Measurements from ENCODE around the gene TAS1R2. TPM values are rescaled to one million over a fixed set of nuclear protein-coding genes. Genes with fewer than 3 reads are reported as not detected.

Gene TAS1R2
- total and polyA plus RNA-seq, 2 of the 13 experiments (the other 11 are each of a cell fraction or from before 2014, with no cell fraction given), result not detected

GRCh38 chr1:18902523-18903290, 43.2 kb upstream of the TAS1R2 start, which contains the start of gene ALDH4A1 (continued):
- TF ChIP-seq MIXL1 (CRISPR knock-in tag; IDR thresholded peaks at IDR 0.05), result no peak; the same call in 1 of the 2 replicates
- TF ChIP-seq PAWR (CRISPR knock-in tag; IDR thresholded peaks at IDR 0.05; ENCODE audit: borderline replicate concordance), result no peak
- 0 out of 2 replicates have a peak, but pooled peaks have one; percentile 19 for TF ChIP-seq ZNF362 (CRISPR knock-in tag; IDR thresholded peaks at IDR 0.05; ENCODE audit: borderline replicate concordance)
- peak; percentile 61 for TF ChIP-seq POGZ (CRISPR knock-in tag; IDR thresholded peaks at IDR 0.05)
- 0 out of 2 replicates have a peak, but pooled peaks have one; percentile 26 for TF ChIP-seq ZNF576 (CRISPR knock-in tag; IDR thresholded peaks at IDR 0.05)
- peak; percentile 52; the same call in 1 of the 2 replicates for TF ChIP-seq EED (CRISPR knock-in tag; IDR thresholded peaks at IDR 0.05)
- TF ChIP-seq TSC22D2 (CRISPR knock-in tag; IDR thresholded peaks at IDR 0.05; ENCODE audit: borderline replicate concordance), result 0 out of 2 replicates have a peak, but pooled peaks have one; percentile 25
- TF ChIP-seq LBX2 (CRISPR knock-in tag; IDR thresholded peaks at IDR 0.05; ENCODE audit: borderline replicate concordance), result no peak
- 0 out of 2 replicates have a peak, but pooled peaks have one; percentile 52 for TF ChIP-seq SAFB2 (CRISPR knock-in tag; IDR thresholded peaks at IDR 0.05; ENCODE audit: borderline replicate concordance, low read depth)
- no peak for TF ChIP-seq ZNF816 (CRISPR knock-in tag; IDR thresholded peaks at IDR 0.05; ENCODE audit: borderline replicate concordance)
- no peak for TF ChIP-seq RXRA (CRISPR knock-in tag; IDR thresholded peaks at IDR 0.05)
- no peak for TF ChIP-seq FUBP1 (CRISPR knock-in tag; IDR thresholded peaks at IDR 0.05; ENCODE audit: borderline replicate concordance)
- TF ChIP-seq ZNF782 (CRISPR knock-in tag; IDR thresholded peaks at IDR 0.05; ENCODE audit: borderline replicate concordance), result no peak
- peak; percentile 71 for TF ChIP-seq KDM2A (CRISPR knock-in tag; IDR thresholded peaks at IDR 0.05; ENCODE audit: borderline replicate concordance, low read depth)
- no peak for TF ChIP-seq ZNF136 (CRISPR knock-in tag; IDR thresholded peaks at IDR 0.05; ENCODE audit: low read depth)
- TF ChIP-seq ZNF460 (CRISPR knock-in tag; IDR thresholded peaks at IDR 0.05; ENCODE audit: borderline replicate concordance), result no peak
- 0 out of 2 replicates have a peak, but pooled peaks have one; percentile 48 for TF ChIP-seq RFXAP (CRISPR knock-in tag; IDR thresholded peaks at IDR 0.05; ENCODE audit: borderline replicate concordance)
- peak; percentile 35; the same call in 1 of the 2 replicates for TF ChIP-seq POLR2AphosphoS5 (IDR thresholded peaks at IDR 0.05; ENCODE audit: low read depth, low read length)
- TF ChIP-seq ZNF773 (CRISPR knock-in tag; IDR thresholded peaks at IDR 0.05; ENCODE audit: borderline replicate concordance), result no peak
- no peak; a peak in 1 of 4 replicates for TF ChIP-seq REST (IDR thresholded peaks at IDR 0.05; ENCODE audit: borderline replicate concordance in 1 of 2, low read depth in 1 of 2, low read length in 2 of 2)
- TF ChIP-seq ZNF737 (CRISPR knock-in tag; IDR thresholded peaks at IDR 0.05; ENCODE audit: borderline replicate concordance), result no peak

Measured in HepG2 (cell line).